A172 (cell line): ENCODE measurements around the gene TGFB3. TPM values are rescaled to one million over a fixed set of nuclear protein-coding genes. Genes with fewer than 3 reads are reported as not detected.
"Not testable (repeated sequence)": the region's sequence is repeated elsewhere in the genome, so short reads cannot be mapped to it uniquely, and the experiment has no call there.

ENCODE experiments used
- DNase-seq: peaks from one replicate; pipeline ENCODE4 v3.0.0-alpha.2; 2015; ENCODE audit warnings: low spot score
- total RNA-seq: library from RNA; depleted of rRNA; stranded (reverse); fragments of >200 nt; shearing (Covaris generic); gene quantifications from 2 replicates; pipeline ENCODE4 v1.2.3, GENCODE V29; 2014

Gene TGFB3
- total RNA-seq, 1 experiment from 2014 or later: 2.1 TPM

DNA sequence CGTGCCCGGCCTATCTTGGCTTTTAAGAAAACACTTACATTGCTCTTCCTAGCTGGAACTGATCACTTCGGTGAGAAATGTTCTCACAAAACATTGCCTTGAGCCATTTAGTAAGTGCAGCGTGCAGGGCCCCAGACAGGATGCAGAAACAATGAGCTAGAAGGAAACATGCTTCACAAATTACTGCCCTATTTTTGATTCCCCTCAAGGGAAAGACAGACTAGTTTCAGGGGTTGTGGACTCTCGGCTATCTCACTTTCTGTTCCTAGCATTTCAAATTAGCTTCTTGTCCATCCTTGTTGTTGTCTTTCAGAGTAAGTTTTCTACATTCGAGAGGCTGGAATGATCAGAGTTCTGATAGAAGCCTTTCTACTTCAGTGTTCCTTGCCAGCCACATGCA is 21.6 kb downstream of the TGFB3 start:
- DNase-seq: no peak

DNA sequence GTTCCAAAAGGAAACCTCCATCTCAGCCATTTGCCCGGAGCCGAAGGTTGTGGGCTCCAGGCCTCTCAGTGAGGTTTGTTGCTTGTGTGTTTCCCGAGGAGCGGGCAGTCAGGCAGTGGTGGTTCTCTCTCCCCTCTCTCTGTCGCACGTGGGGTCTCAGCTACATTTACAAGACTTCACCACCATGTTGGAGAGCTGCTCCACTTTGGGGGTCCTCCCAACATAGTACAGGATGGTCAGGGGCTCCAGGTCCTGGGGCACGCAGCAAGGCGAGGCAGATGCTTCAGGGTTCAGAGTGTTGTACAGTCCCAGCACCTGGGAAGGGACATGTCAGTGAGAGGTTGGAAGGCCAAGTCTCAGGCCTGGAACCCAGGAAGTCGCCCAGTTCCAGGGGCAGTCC is 22.8 kb downstream of the TGFB3 start:
- no peak for DNase-seq

DNA sequence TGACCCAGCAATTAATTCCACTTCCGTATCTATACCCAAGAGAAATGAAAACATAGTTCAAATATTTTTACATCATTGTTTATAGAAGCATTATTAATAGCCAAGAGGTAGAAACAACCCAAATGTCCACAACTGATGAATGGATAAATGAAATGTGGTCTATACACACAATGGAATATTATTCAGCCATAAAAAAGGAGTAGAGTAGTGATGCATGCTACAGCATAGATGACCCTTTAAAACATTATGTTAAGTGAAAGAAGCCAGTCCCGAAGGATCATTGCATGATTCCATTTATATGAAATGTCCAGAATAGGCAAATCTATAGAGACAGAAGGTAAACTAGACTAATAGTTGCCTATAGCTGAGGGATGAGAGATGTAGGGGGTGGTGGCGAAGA is 29.3 kb downstream of the TGFB3 start:
- no peak for DNase-seq

GRCh38 chr14:75946785-75947184 is 35.0 kb downstream of the TGFB3 start:
- no peak for DNase-seq

- DNase-seq: no peak
Measured at GRCh38 chr14:75944607-75945241, 37.1 kb downstream of the TGFB3 start.

DNA sequence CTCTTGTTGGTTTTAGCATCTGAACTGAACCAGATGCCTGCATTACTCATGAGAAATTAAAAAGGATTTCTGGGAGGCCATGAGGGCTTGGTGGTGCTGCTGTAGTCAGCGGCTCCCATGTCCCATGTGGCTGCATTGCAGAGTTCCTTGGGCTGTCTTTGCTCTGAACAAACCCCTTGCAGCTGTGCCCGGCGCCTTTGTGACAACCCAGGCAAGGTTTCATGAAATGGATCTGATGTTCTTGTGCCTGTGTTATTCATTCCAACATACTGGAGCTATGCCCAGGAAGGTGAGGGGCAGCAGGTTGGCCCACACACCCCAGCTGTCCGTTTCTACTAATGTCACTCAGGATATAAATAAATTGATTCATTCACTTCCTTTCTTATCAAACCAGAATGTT is 40.8 kb downstream of the TGFB3 start:
- DNase-seq: no peak

DNA sequence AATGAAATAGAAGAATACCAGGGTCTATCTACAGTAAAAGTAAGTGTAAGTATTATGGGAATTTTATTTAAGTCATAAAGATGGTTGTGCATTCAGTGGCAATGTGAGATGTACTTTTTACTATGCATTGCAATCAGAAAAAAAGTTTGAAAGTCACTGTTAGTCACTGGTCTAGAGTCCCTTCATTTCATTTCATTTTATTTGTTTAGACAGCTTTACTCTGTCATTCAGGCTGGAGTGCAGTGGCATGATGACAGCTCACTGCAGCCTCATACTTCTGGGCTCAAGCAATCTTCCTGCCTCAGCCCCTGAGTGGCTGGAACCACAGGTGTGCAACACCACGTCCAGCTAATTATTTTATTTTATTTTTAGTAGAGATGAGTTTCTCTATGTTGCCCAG is 42.6 kb downstream of the TGFB3 start:
- no peak for DNase-seq

DNA sequence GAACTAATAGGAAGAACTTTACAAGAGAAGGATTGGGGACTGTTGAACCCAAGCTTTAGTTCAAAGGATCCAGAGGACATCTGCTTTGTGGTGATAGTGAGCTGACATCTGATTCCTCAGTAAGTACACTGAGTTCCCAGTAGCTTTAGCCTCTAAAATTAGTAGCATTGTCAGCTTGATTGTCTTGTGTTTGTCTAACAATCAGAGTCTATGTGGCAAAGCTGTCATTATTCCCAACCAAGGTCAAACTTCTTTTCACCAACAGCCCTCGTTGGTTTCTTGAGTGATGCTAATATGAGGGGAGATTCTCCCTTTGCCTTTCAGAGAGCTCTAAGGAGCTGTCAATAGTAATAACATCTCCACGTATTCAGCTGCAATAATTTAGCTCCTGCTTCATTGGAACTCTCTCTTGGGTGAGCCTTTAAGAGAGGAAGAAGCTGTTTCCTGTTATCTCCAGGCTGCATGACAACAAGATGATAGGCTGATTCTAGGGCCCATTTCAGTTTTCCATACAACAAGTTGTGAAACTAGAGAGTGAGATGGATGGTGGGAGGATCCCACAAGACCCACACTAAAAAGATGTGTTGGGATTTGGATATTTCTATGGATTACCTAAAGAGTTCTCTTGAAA is 46.7 kb downstream of the TGFB3 start:
- DNase-seq: no peak

DNA sequence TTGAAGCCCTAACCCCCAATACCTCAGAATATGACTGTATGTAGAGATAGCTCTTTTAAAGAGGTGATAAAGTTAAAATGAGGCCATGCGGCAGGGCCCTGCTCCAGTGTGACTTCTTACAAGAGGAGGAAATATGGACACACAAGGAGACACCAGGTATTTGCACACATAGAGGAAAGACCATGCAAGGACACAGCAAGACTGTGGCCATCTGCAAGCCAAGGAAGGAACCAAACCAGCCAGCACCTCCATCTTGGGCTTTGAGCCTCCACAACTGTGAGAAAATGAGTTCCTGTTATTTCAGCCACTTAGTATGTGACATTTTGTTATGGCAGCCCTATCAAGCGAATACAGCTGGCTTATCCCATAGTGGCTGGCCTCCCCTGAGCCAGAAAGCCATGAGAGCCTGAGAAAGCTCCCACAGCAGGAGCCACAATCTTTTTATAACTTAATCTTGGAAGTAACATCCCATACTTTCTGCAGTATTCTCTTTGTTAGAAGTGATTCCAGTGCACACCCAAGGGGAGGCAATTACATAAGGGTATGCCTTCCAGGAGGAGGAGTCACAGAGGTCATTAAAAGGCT is 48.0 kb downstream of the TGFB3 start:
- no peak for DNase-seq

GRCh38 chr14:75928690-75929181 is 53.1 kb downstream of the TGFB3 start:
- no peak for DNase-seq

DNA sequence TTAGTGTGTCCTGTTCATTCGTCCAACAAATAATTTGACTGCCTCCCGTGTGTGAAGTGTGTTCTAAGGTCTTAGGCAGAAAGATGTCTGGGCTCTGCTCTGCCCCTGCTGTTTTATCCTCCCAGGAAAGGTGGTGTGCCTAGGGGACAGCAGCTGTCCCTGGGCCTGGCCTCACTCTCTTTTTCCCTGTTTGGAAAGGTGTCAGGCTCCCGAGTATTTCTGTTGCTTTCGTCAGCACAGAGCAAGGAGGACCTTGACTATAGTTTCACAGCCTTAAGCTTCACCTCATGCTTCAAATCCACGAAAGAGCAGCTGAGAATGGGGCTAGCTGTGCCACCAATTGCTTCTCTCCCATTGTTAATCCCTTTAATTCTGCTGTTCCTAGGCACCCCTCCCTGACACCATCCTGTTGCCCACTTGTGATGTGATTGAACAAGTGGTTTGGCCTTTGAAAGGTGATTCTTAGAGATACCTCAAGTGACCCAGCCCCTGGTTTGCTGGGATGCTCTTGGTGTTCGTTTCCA is 54.2 kb downstream of the TGFB3 start:
- DNase-seq: no peak

DNA sequence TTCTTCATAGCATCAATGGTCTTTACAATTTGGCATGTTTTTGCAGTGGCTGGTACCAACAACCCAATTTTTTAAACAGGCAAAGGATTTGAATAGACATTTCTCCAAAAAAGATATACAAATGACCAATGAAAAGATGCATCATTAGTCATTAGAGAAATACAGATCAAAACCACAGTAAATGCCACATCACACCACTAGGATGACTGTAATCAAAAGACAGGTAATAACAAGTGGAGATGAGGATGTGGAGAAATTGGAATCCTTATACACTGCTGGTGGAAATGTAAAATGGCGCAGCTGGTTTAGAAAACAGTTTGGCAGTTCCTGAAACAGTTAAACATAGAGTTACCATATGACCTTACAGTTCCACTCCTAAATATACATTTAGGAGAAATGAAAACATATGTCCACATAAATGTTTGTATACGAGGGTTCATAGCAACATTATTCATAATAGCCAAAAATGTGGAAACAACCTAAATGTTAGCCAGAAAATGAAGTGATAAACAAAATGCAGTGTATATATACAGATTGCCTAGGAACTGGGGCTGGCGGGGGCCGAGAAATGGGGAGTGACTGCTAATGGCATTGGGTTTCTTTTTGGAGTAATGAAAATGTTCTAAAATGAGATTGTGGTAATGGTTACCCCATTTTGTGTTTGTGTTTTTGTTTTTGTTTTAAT is 55.2 kb downstream of the TGFB3 start:
- DNase-seq: no peak

GRCh38 chr14:75925141-75925840 is 56.5 kb downstream of the TGFB3 start:
- not testable (repeated sequence) for DNase-seq

DNA sequence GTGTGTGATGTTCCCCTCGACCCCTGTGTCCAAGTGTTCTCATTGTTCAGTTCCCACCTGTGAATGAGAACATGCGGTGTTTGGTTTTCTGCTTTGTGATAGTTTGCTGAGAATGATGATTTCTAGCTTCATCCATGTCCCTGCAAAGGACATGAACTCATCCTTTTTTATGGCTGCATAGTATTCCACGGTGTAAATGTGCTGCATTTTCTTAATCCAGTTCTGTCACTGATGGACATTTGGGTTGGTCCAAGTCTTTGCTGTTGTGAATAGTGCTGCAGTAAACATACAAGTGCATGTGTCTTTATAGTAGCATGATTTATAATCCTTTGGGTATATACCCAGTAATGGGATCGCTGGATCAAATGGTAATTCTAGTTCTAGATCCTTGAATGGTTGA is 61.4 kb downstream of the TGFB3 start:
- DNase-seq: not testable (repeated sequence)

- no peak for DNase-seq
Measured at GRCh38 chr14:75917946-75918335, 63.9 kb downstream of the TGFB3 start.

GRCh38 chr14:75917322-75917945 is 64.4 kb downstream of the TGFB3 start:
- no peak for DNase-seq

GRCh38 chr14:75915045-75915444 is 66.8 kb downstream of the TGFB3 start:
- no peak for DNase-seq

DNA sequence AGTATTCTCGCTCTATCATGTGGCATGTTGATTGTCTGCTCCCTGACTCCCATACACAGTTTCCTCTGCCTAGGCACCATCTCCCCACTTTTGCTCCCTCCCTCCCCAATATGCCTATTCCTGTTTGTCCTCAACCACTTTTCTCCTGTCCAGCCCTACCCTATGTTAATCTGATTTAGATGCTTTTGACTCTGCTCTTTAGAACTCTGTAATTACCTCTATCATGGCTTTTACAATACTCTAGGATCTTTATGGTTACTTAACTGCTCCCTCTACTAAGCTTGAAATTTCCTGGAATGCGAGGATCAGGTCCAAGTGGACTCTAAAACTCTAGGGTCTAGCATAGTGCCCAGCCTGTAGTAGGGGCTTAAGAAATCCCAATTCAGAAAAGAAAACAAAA is 68.6 kb downstream of the TGFB3 start:
- DNase-seq: no peak

DNA sequence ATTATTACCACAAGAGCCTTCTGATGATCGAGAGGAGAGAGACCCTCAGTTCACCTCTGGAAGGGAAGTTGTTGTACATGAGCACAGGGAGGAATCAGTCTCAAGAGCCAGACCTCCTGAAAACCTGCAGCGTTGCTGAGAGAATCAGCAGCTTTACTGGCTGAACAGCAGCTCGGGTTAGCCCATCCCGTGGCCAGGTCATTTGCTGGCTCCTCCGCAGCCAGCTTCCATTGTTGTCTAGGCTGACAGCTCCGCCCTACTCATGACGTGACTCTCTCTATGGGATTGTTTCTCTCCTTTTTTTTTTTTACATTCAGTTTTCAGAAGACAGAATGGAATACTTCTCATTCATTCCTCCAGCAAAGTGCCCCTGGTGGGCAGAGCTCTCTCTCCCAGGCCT is 69.9 kb downstream of the TGFB3 start:
- DNase-seq: no peak

DNA sequence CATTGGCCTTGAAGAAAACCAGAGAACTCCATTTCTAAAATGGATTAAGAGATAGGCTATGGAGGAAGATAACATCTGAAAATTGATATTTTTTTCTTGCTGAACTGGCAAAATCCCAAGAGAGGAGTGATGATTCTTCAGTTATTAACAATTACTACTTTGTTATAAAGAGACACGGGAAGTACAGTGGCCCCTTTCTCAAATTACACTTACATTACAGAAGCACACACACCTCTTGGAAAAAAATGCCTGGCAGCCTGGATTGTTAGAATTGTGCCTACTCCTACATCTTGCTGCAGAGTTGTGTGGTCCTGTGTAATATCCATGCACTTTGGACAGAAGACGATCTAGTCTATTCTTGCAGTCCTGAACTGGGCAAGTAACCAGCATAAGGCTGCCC is 71.7 kb downstream of the TGFB3 start:
- DNase-seq: no peak

DNA sequence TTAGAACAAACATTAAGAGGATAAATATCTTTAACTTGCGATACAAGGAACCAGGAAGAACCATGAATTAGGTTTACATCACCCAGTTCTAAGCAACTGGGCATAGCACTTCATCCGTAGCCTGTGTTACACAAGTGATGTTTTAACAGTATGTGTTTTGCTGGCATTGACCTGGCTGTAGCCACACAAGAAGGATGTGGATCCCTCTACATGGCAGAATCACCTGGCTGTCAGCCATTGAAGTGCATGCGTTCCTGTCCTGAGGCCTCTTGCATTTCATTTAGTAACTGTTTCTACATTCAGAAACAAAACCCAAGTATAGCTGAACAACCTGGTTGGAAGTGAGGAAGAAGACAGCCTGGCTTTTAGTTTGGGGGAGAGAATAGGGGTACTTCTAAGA is 72.2 kb downstream of the TGFB3 start:
- DNase-seq: no peak
